Left renal pelvis (tissue), 4 donors: Measurements from ENCODE around the gene SPOUT1. TPM values are rescaled to one million over a fixed set of nuclear protein-coding genes. Genes with fewer than 3 reads are reported as not detected.
"Not testable (repeated sequence)": the region's sequence is repeated elsewhere in the genome, so short reads cannot be mapped to it uniquely, and the experiment has no call there.

ENCODE experiments used
- DNase-seq, 4 donors: peaks; one replicate each; pipeline ENCODE4 v3.0.0-alpha.2; 2013; ENCODE audit warnings: low read depth in 4 of 4, low spot score in 3 of 4
- polyA plus RNA-seq, 4 donors: library from polyadenylated mRNA; unstranded; fragments of 120-200 nt; gene quantifications; one replicate each; pipeline ENCODE4 v1.2.1, GENCODE V29; 2013; ENCODE audit not compliant: insufficient read length in 4 of 4

Gene SPOUT1
- polyA plus RNA-seq, 4 donors: 27.3 to 50.2 (median 38.5) TPM

- DNase-seq: peak; percentile 93 to 96 (median 94)
Observed at GRCh38 chr9:128818099-128818838, 11.3 kb downstream of the SPOUT1 start, which contains the start of gene ENDOG. Gene ENDOG (plus strand): TSS chr9:128818500. CDS start chr9:128818685, 185 bp downstream.

DNA sequence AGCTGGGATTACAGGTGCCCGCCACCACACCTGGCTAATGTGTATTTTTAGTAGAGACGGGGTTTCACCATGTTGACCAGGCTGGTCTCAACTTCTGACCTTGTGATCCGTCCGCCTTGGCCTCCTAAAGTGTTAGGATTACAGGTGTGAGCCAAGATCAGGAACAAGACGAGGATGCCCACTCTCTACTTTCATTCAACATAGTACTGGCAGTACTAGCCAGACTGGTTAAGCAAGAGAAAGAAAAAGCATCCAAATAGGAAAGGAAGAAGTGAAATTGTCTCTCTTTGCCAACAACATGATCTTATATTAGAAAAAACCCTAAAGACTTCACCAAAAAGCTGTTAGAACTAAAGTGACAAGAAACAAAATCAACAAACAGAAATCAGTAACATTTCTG lies 18.7 kb downstream of the SPOUT1 start:
- DNase-seq: no peak

DNA sequence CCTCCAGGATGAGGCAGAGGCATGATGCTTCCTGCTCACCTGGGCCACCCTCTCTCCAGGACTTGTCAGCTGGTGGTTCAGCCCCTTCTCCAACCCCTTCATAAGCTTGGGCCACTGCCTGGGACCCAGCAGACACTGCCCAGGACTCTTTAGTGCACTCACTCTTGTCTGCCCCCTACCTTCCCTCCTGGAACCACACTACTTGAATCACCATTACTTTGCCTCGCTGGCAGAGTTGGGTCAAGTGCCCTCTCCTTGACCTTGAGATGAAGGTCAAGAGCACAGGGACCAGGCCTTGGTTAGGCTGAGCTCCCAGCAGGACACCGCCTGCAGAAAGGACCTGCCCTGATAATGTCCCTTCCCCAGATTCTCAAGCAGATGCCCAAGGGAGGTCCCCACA lies 19.8 kb downstream of the SPOUT1 start:
- no peak for DNase-seq

DNA sequence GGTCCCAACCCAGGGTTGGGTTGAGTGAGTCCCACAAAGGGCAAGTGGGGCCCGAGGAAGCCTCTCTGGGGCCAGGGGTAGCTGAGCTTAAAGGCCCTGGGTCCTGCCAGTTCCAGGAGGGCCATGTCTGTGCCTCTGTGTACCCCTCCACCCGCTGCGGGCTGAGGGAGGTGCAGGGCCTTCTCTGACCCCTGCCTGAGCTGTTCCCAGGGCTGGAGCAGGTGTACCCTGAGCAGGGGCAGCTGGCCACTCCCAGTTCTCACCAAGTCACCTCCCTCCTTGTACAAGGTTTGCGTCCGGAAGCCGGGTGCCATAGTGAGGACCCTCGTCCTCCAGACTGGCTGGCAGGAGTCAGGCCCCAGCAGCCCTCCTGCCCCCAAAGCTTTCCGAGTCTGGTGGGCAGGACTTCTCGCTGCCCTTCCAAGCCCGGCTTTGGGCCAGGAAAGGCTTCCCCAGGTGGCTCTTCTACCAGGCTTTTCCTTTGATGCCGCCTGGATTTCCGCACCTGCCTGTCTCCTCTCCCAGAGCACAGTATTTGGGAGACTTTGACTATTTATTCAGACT lies 20.5 kb downstream of the SPOUT1 start:
- DNase-seq: no peak

DNA sequence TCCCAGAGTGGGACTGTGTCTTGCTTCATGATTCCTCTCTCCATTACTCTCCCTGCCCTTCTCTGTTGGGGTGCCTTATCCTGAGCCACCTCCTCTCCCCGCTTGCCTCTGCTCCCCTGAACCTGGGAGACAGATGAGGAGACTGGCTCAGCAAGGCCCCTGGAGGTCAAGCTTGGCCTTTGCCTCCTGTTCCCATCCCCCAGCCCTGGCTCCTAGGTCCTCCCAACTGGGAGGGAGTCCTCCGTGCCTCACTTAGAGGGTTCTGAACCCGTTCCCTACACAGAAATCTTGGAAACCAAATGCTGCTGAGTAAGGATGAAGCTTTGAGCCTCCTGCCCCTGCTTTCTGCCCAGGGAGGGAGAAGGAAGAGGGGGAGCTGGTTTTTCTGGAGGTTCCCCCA lies 21.1 kb downstream of the SPOUT1 start:
- no peak for DNase-seq

- no peak for DNase-seq
Observed at GRCh38 chr9:128807827-128808226, 21.8 kb downstream of the SPOUT1 start.

DNA sequence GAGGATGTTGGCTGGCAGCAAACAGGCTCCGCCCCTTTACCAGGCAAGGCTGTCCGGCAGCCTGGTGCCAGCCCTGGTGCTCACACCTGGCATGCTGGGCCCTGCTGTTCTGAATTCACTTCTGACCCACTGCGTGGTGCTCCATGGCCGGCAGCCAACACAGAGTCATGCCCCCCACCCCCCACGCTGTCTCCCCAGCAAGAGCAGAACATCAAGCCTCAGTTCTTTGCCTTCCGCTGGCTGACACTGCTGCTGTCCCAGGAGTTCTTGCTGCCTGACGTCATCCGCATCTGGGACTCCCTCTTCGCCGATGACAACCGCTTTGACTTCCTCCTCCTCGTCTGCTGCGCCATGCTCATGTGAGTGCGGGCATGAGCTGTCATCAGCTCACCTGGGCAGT lies 23.9 kb downstream of the SPOUT1 start:
- DNase-seq: no peak

DNA sequence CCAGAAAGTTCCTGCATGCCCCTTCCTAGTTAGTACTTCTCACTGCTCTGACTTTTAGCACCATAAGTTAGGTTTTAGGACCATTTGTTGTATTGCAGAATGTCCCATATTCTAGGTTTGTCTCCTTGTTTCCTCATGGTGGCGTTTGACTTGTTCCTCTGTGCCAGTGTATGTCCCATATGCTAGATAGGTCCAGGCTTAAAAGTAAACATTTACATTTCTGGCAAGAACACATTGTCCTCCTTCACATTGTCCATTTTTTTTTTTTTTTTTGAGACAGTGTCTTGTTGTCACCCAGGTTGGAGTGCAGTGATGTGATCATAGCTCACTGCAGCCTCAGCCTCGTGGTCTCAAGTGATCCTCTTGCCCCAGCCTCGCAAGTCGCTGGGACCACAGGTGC lies 27.1 kb downstream of the SPOUT1 start:
- no peak for DNase-seq

DNA sequence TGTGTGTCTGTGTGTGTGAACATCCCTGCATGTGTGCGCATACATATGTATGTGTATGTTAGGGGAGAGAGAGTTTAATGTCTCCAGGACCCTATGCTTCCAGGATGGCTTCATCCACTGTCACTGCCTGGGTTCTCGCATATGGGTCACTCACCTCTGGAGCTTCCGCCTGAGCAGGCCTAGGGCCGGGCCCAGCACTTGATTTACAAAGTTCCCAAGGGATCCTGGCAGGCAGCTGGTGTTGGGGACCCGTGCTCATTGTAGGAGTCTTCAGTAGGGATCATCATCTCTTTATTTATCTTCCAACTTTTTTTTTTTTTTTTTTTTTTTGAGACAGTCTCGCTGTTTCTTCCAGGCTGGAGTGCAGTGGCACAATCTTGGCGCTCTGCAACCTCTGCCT lies 29.5 kb downstream of the SPOUT1 start:
- no peak for DNase-seq

DNA sequence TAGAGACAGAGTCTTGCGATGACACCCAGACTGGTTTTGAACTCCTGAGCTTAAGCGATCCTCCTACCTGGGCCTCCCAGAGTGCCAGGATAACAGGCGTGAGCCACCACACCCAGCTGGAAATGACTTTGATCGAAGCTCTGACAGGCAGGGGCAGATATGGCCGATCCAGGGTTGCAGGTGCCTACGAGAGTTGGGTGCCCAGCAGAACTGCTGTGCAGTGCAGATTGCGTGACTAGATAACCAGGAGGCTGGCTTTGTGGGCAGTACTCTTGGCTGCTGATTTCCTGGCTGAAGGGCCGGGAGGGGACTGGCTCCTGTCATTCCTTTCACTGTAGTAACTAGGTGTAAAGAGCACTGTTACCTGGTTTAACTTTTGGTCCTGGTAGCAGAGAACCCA lies 30.7 kb downstream of the SPOUT1 start:
- no peak for DNase-seq

DNA sequence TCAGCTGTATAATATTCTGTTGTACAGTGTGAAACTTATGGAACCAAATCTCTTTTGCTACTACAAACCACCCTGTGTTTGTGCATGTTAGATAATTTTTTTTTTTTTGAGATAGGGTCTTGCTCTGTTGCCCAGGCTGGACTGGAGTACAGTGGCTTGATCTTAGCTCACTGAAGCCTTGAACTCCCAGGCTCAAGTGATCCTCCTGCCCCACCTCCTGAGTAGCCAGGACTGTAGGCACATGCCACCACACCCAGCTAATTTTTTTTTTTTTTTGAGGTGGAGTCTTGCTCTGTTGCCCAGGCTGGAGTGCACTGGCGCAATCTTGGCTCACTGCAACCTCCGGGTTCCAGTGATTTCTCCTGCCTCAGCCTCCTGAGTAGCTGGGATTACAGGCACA lies 34.6 kb downstream of the SPOUT1 start:
- DNase-seq: not testable (repeated sequence)

DNA sequence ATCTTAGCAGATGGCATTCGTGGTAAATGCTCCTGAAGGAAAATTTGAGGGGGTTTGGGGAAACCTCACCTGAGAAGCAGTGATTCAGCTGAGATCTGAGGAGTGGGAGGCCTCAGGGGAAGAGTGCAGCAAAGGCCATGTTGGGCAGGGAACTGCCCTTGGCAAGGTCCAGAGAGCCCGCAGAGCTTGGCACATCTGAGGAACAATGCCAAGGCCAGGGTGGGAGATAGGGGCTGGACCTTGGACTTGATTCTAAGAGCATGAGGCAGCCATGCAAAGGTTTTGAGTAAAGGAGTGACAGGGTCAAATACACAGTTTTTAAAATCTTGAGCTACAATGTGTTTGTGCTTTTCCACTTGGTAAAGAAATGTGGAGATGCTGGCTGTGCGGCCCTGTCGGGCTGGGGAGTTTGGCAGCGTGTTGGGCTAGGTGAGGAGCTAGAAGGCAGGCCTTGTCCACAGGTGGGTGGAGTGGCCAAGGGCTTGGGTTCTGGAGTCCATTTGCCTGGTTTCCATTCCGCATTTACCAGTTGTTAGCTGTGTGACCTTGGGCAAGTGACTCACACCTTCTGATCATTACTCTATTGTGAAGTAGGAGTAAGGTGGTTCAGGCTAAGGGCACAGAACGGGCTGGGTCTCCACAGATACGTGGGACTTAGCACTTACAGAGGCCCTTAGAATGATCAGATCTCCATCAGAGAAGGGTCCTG lies 36.5 kb downstream of the SPOUT1 start:
- no peak for DNase-seq

DNA sequence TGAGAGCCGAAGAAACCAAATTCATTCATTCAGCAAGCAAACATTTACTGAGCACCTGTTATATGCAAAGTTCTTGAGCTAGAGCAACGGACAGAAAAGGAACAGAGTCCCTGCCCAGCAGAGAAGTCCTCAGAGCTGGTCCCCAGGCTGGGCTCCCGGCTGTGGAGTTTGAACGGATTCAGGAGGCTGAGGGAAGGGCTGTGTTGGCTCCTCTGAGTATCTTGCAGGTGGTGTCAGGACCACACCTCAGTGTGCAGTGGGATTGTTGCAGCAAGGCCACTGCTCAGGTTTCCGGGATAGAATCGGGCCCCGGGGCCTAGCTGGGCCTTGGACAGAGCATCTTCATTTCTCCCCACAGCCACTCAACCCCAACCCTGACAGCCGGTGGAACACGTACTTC lies 37.5 kb downstream of the SPOUT1 start:
- no peak for DNase-seq

DNA sequence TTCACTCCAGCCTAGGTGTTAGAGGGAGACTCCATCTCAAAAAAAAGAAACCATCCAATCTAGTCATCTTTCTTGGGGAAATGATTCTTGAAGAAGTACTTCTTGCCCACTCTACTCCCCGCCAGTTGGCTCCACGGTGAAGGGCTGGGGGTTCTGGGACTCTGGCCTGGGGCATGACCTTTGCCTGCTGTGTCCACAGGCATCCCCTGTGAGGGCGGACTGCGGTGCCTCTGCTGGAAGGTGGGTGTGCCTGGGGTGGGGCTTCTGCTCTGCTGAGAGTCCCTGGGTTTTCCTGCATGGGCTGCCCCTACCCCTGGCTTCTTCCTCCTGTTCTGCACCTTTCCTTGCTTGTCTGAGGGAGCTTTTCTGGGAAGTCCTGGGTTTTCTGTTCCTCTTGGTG lies 39.1 kb downstream of the SPOUT1 start:
- no peak for DNase-seq

DNA sequence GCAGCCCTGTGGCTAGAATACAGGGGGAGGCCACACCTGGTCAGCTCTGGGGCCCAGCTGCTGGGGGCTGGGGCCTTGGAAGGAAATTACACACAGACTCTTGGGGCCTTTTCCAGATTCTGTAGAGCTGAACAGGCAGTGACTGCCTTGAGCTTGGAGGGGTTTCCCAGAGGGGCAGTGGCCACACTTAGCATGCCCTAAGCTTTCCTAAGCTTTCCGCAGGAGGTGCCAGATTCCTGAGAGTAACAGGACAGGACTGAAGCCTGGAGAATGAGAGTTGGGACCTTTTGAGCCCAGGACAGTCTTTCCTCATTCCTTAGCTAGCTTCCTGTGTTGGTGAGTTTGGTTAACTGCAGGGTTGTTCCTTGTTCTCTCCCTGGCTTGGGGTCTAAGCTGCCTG lies 41.1 kb downstream of the SPOUT1 start:
- no peak for DNase-seq

- no peak for DNase-seq
Observed at GRCh38 chr9:128787659-128788058, 41.9 kb downstream of the SPOUT1 start.

DNA sequence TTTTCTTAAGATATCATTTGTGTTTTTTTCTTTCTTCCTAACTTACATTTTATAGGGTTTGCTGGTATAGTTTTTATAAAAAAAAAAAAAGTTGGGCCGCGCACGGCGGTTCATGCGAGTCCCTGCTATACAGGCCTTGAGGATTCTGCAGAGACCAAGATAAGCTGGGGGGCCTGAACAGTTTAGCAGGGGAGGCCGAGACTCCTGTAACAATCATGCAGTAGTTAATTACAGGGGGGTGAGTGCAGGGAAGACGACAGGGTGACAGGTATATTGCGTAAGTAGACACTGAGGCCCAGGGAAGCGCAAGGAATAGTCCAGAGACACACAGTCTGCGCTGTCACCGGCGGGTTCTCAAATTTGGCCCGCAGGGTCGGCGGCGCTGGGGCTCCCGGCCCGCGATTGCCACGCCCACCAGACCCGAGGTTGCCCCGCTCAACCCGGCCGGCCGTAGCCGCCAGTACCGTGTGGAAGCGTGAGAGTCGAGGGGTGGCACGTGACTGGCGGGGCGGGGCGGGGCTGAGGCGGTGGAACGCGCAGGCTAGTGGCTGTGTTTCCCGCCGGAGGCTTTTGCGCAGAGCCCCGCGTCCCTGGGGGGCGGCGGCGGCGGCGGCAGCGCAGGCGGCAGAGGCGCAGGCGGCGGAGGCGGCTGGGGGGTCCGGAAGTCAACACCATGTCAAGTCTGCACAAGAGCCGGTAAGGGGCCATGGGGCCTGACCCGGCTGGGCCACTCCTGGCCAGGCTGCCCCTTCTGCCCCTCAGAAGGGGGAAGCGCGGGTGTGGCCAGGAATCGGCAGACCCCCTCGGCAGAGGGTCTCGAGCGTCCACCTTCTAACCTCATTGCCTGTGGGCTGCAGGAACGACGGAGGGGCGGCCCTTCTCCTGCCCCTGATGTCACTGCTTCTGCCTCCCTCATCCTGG lies 42.7 kb downstream of the SPOUT1 start, which contains the start of gene TBC1D13:
TBC1D13 (plus strand) TSS at position 573 of the 921 bp plus-strand sequence; CDS start at position 674, 101 bp downstream.
- peak in 1 of 4 donors; percentile 52 for DNase-seq

DNA sequence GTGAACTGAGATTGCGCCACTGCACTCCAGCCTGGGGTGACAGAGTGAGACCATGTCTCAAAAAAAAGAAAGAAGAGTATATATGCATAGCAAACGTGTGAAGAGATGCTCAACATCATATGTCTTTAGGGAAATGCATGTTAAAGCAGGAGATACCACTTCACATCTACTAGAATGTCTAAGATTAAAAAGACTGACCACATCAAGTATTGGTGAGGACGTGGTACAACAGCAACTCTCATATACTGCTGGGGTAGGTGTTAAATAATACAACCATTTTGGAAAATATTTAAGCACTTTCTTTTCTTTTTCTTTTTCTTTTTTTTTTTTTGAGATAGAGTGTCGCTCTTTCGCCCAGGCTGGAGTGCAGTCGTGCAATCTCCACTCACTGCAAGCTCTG lies 44.2 kb downstream of the SPOUT1 start:
- DNase-seq: no peak

DNA sequence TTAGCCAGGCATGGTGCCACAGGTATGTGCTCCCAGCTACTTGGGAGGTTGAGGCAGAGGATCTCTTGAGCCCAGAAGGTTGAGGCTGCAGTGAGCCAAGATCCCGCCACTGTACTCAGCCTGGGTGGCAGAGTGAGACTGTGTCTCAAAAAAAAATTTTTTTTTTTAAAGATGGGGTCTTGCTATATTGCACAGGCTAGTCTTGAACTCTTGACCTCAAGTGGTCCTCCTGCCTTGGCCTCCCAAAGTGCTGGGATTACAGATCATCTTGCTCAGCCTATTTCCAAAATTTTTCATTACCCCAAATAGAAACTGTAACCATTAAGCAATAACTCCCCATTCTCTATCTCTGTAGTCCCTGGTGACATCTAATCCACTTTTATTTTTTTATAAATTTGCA lies 46.9 kb downstream of the SPOUT1 start:
- DNase-seq: no peak

DNA sequence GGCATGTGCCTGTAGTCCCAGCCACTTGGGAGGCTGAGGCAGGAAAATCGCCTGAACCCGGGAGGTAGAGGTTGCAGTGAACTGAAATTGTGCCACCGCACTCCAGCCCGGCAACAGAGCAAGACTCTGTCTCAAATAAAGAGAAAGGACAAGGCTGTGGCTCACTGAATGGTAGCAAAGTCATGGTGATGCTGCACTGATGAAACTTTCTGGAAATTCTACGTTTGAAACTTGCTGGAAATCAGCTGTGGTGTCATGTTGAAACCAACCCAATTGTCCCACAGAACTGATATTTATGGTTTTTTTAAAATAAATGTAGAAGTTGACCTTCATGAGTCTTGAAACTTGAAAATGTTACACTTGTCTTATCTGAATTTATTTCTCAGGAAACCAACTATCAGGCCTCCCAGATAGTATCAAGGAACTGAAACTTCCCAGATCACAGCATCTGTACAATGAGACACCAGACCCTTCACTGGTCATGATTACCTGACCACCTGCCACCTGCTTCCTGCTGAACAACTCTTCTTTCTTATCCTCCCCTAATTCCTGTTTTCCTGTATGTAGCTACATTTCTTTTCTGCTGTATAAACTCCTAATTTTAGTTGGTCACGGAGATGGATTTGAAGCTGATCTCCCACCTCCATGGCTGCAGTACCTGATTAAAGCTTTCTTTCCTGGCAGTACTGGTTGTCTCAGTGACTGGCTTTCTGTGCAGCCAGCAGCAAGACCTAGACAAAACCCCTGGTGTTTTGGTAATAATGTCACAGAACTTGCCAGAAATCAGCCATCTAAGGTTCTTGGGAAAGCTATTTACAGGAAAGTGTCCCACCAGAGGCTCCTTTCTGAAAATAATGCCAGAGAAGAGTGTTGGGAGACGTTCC lies 48.2 kb downstream of the SPOUT1 start:
- no peak for DNase-seq
